DND-41 (cell line): Measurements from ENCODE around the gene SDHB.

Experiments used
- CTCF ChIP-seq: IDR thresholded peaks from 2 replicates; pipeline ENCODE4 v1.5.1; 2012; ENCODE audit warnings: borderline replicate concordance, low read length, moderate library complexity, mild to moderate bottlenecking; ENCODE audit not compliant: poor library complexity, severe bottlenecking; ENCODE audit errors: extremely low read depth
- EZH2 ChIP-seq: IDR thresholded peaks from 3 replicates; pipeline ENCODE4 v1.6.1; 2012; ENCODE audit warnings: borderline replicate concordance, low read depth, mild to moderate bottlenecking, moderate library complexity, low read length, inconsistent platforms; ENCODE audit not compliant: severe bottlenecking

- TF ChIP-seq CTCF (no peak), EZH2 (no peak)
Observed at GRCh38 chr1:17101261-17101660, 47.4 kb upstream of the SDHB start.
